K562 (cell line): ENCODE results near the gene LPCAT3. TPM values are rescaled to one million over a fixed set of nuclear protein-coding genes. Genes with fewer than 3 reads are reported as not detected.

ENCODE experiments used
- BDP1 ChIP-seq: IDR thresholded peaks from 3 replicates; pipeline ENCODE4 v1.6.1; 2011; ENCODE audit not compliant: insufficient read length, insufficient read depth
- KLF16 ChIP-seq: IDR thresholded peaks from 2 replicates; pipeline ENCODE4 v1.6.1; 2016; ENCODE audit warnings: antibody characterized with exemption
- MEF2A ChIP-seq: IDR thresholded peaks from 2 replicates; pipeline ENCODE4 v1.6.1; 2011; ENCODE audit warnings: low read depth, mild to moderate bottlenecking, low read length, moderate library complexity; ENCODE audit not compliant: control insufficient read depth
- SAP30 ChIP-seq: fragments of 200-600 bp; sonication (generic); IDR thresholded peaks from 2 replicates; pipeline ENCODE4 v1.6.1; 2012; ENCODE audit warnings: borderline replicate concordance, low read depth, mild to moderate bottlenecking, moderate library complexity, low read length, control low read depth, inconsistent platforms; ENCODE audit not compliant: insufficient read depth, poor library complexity, severe bottlenecking
- SMAD4 ChIP-seq: fragments of 250-450 bp; sonication (Bioruptor Pico); conservative IDR thresholded peaks from 2 replicates; pipeline ENCODE4 v1.8.0; 2021; ENCODE audit warnings: inconsistent platforms, mild to moderate bottlenecking, moderate library complexity
- polyA plus RNA-seq, 8 experiments: library from polyadenylated mRNA; depleted of rRNA in 4 of 8; stranded (reverse) in 5 of 8; unstranded in 3 of 8; fragments of >200 nt; fragmentation: Nextera tagmentation in 2 of 8; fragmentation: Illumina TruSeq in 1 of 8; extraction: Ambion mirVana in 2 of 8; extraction: Trizol in 1 of 8; gene quantifications; 2 replicates each; pipeline versions ENCODE4 v1.2.1 to v1.2.3, GENCODE V29; 2011 to 2014; ENCODE audit warnings: inconsistent platforms in 1 of 8, missing spikeins in 1 of 8
- total RNA-seq, 7 experiments: library from RNA; depleted of rRNA in 6 of 7; stranded (reverse); fragments of >200 nt in 6 of 7; fragmentation: Illumina TruSeq in 2 of 7; extraction: Trizol in 2 of 7; gene quantifications; 2 replicates each; pipeline versions ENCODE4 v1.2.1 to v1.2.3, GENCODE V29; 2011 to 2021; ENCODE audit warnings: low replicate concordance in 1 of 7
- TF ChIP-seq, protein P1 (sequence below): fragments of 450-650 bp; IDR thresholded peaks from 2 replicates; pipeline ENCODE4 v1.6.1; 2017; ENCODE audit warnings: antibody characterized with exemption
- TF ChIP-seq, protein P2 (sequence below), 3 experiments: fragments of 200-800 bp in 1 of 3; sonication (Bioruptor generic) in 1 of 3; sonication (generic) in 1 of 3; formaldehyde crosslinking in 1 of 3; IDR thresholded peaks; 2 replicates each; pipeline versions ENCODE4 v1.6.1 to v1.8.0; 2016 to 2022; ENCODE audit warnings: mild to moderate bottlenecking in 2 of 3, missing compliant biosample characterization in 2 of 3, missing genetic modification characterization in 2 of 3, missing genetic modification reagents in 1 of 3
- TF ChIP-seq, protein P3 (sequence below): sonication (generic); formaldehyde crosslinking; IDR thresholded peaks from 2 replicates; pipeline ENCODE4 v1.8.0; 2022; ENCODE audit warnings: mild to moderate bottlenecking, low read depth, missing genetic modification reagents
- TF ChIP-seq, protein P4 (sequence below): fragments of 250-450 bp; sonication (Bioruptor Pico); IDR thresholded peaks from 2 replicates; pipeline ENCODE4 v1.8.0; 2021; ENCODE audit warnings: moderate library complexity, mild to moderate bottlenecking, inconsistent platforms
- TF ChIP-seq, protein P5 (sequence below): fragments of 450-650 bp; IDR thresholded peaks from 2 replicates; pipeline ENCODE4 v1.6.1; 2016; ENCODE audit warnings: mild to moderate bottlenecking, moderate library complexity

Gene LPCAT3
- total and polyA plus RNA-seq, 9 of the 15 experiments (the other 6 are each of a cell fraction or from before 2014, with no cell fraction given), result 4.9 to 52.5 (median 25.3) TPM

DNA sequence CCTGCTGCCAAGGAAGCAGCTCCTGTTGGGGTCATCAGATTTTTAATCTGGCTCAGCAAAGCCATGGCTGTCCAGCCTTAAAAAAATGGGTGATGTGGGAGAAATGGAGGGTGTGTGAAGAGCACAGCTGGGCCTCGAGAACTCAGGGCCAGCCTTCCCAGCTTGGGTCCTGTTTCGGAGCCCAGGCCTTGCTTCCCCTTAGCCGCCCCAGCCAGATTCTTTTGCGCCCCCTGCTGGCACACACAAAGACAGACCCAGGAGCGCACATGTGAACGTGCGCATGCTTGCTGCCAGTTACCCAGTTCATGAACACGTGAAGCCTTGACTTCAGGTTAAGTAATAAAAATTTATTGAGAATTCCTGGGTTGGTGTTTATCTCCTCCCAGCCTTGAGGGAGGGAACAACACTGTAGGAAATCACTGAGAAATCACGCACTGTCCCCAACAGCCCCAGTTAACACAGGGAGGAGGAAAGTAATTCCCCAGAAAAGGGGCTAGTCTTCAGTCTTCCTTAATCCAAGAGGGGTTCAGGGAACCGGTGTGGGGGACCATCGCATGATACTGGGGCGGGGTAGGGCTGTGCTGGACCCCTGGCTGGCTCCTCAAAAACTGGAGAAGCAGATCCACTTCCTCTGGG, 53.1 kb downstream of the LPCAT3 start (continued):
- TF ChIP-seq, protein P1, sequence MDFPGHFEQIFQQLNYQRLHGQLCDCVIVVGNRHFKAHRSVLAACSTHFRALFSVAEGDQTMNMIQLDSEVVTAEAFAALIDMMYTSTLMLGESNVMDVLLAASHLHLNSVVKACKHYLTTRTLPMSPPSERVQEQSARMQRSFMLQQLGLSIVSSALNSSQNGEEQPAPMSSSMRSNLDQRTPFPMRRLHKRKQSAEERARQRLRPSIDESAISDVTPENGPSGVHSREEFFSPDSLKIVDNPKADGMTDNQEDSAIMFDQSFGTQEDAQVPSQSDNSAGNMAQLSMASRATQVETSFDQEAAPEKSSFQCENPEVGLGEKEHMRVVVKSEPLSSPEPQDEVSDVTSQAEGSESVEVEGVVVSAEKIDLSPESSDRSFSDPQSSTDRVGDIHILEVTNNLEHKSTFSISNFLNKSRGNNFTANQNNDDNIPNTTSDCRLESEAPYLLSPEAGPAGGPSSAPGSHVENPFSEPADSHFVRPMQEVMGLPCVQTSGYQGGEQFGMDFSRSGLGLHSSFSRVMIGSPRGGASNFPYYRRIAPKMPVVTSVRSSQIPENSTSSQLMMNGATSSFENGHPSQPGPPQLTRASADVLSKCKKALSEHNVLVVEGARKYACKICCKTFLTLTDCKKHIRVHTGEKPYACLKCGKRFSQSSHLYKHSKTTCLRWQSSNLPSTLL, result no peak
- TF ChIP-seq, protein P2, sequence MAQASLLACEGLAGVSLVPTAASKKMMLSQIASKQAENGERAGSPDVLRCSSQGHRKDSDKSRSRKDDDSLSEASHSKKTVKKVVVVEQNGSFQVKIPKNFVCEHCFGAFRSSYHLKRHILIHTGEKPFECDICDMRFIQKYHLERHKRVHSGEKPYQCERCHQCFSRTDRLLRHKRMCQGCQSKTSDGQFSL (CRISPR knock-in tag; IDR thresholded peaks at IDR 0.05), result no peak
- TF ChIP-seq, protein P2 (tag; IDR thresholded peaks at IDR 0.05), result no peak
- no peak for TF ChIP-seq MEF2A
- TF ChIP-seq BDP1, result no peak
- TF ChIP-seq, protein P3, sequence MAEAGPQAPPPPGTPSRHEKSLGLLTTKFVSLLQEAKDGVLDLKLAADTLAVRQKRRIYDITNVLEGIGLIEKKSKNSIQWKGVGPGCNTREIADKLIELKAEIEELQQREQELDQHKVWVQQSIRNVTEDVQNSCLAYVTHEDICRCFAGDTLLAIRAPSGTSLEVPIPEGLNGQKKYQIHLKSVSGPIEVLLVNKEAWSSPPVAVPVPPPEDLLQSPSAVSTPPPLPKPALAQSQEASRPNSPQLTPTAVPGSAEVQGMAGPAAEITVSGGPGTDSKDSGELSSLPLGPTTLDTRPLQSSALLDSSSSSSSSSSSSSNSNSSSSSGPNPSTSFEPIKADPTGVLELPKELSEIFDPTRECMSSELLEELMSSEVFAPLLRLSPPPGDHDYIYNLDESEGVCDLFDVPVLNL (CRISPR knock-in tag), result no peak
- TF ChIP-seq SAP30, result no peak
- TF ChIP-seq, protein P4, sequence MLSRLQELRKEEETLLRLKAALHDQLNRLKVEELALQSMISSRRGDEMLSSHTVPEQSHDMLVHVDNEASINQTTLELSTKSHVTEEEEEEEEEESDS (CRISPR knock-in tag), result no peak
- TF ChIP-seq KLF16, result 0 out of 2 replicates have a peak, but pooled peaks have one; percentile 13
- TF ChIP-seq, protein P5, sequence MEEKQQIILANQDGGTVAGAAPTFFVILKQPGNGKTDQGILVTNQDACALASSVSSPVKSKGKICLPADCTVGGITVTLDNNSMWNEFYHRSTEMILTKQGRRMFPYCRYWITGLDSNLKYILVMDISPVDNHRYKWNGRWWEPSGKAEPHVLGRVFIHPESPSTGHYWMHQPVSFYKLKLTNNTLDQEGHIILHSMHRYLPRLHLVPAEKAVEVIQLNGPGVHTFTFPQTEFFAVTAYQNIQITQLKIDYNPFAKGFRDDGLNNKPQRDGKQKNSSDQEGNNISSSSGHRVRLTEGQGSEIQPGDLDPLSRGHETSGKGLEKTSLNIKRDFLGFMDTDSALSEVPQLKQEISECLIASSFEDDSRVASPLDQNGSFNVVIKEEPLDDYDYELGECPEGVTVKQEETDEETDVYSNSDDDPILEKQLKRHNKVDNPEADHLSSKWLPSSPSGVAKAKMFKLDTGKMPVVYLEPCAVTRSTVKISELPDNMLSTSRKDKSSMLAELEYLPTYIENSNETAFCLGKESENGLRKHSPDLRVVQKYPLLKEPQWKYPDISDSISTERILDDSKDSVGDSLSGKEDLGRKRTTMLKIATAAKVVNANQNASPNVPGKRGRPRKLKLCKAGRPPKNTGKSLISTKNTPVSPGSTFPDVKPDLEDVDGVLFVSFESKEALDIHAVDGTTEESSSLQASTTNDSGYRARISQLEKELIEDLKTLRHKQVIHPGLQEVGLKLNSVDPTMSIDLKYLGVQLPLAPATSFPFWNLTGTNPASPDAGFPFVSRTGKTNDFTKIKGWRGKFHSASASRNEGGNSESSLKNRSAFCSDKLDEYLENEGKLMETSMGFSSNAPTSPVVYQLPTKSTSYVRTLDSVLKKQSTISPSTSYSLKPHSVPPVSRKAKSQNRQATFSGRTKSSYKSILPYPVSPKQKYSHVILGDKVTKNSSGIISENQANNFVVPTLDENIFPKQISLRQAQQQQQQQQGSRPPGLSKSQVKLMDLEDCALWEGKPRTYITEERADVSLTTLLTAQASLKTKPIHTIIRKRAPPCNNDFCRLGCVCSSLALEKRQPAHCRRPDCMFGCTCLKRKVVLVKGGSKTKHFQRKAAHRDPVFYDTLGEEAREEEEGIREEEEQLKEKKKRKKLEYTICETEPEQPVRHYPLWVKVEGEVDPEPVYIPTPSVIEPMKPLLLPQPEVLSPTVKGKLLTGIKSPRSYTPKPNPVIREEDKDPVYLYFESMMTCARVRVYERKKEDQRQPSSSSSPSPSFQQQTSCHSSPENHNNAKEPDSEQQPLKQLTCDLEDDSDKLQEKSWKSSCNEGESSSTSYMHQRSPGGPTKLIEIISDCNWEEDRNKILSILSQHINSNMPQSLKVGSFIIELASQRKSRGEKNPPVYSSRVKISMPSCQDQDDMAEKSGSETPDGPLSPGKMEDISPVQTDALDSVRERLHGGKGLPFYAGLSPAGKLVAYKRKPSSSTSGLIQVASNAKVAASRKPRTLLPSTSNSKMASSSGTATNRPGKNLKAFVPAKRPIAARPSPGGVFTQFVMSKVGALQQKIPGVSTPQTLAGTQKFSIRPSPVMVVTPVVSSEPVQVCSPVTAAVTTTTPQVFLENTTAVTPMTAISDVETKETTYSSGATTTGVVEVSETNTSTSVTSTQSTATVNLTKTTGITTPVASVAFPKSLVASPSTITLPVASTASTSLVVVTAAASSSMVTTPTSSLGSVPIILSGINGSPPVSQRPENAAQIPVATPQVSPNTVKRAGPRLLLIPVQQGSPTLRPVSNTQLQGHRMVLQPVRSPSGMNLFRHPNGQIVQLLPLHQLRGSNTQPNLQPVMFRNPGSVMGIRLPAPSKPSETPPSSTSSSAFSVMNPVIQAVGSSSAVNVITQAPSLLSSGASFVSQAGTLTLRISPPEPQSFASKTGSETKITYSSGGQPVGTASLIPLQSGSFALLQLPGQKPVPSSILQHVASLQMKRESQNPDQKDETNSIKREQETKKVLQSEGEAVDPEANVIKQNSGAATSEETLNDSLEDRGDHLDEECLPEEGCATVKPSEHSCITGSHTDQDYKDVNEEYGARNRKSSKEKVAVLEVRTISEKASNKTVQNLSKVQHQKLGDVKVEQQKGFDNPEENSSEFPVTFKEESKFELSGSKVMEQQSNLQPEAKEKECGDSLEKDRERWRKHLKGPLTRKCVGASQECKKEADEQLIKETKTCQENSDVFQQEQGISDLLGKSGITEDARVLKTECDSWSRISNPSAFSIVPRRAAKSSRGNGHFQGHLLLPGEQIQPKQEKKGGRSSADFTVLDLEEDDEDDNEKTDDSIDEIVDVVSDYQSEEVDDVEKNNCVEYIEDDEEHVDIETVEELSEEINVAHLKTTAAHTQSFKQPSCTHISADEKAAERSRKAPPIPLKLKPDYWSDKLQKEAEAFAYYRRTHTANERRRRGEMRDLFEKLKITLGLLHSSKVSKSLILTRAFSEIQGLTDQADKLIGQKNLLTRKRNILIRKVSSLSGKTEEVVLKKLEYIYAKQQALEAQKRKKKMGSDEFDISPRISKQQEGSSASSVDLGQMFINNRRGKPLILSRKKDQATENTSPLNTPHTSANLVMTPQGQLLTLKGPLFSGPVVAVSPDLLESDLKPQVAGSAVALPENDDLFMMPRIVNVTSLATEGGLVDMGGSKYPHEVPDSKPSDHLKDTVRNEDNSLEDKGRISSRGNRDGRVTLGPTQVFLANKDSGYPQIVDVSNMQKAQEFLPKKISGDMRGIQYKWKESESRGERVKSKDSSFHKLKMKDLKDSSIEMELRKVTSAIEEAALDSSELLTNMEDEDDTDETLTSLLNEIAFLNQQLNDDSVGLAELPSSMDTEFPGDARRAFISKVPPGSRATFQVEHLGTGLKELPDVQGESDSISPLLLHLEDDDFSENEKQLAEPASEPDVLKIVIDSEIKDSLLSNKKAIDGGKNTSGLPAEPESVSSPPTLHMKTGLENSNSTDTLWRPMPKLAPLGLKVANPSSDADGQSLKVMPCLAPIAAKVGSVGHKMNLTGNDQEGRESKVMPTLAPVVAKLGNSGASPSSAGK, result peak; percentile 81
- 0 out of 2 replicates have a peak, but pooled peaks have one; percentile 49 for TF ChIP-seq SMAD4 (CRISPR knock-in tag)
